Measurements from ENCODE around the gene ADGRF3.
"Not testable (repeated sequence)": the region's sequence is repeated elsewhere in the genome, so short reads cannot be mapped to it uniquely, and the experiment has no call there.

The ADGRF3 gene

DNA sequence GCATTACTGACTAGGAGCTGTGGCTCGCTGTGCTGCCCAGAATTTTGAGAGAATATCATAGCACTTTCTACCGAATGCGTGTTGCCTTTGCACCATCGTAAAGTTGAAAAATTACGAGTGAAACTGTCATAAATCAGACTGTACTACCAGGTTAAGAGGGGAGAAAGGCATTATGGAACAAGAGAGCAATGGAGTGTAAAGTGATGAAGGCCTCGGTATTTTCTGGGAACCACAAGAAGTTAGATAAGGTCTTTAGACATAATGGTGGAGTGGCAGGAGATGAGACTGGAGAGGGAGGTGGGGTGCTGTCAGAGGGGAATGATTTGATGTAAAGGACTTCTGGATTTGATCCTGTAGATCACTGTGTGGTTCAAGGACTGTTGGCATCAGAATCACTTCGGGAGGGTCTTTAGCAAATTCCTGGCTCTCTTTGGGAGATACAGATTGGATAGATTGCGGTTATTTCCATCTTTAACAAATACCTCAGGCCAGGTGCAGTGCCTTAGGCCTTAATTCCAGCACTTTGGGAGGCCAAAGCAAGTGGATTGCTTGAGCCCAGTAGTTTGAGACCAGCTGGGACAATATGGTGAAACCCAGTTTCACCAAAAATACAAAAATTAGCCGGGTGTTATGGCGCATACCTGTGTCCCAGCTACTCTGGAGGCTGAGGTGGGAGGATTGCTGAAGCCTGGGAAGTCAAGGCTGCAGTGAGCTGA, 4.9 kb upstream of the ADGRF3 start:
- DNase-seq: no peak

DNA sequence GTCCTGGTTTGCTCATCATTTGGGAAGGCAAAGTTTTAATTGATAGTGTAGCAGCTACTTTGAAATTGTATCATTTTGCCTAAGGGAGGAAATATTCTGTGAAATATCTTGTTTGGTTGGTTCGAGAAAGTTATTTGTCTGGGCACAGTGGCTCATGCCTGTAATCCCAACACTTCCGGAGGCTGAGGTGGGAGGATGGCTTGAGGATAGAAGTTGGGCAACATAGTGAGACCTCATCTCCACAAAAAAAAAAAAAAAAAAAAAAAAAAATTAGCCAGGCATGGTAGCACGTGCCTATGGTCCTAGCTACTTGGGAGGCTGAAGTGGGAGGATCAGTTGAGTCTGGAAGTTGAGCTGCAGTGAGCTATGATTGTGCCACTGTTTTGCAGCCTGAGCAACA, 3.1 kb upstream of the ADGRF3 start:
- DNase-seq: no peak

DNA sequence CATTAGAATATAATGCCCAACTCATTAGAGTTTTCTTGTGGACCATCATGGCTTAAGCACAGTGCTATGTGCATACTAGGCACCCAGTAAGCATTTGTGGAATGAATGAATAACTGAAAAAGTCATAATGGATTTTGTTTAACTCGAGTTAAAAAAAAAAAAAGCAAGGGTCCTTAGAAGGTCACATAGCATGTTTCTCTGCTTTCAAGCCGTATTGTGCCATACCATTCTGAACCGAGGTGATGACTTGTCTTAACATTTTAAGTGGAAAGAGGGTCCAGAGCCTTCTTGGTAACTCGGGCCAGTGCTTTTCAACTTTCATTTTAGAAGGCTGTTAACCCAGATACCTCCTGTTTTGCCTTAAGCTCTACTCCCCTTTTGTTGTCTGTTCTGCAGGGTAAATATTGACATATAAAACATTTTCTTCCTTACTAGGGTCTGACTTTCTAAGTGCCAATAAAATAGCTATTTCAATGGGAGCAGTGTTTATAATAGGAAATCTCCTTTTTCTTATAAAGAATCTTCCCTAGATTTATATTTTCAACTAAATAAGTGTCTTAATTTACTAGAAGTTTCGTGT, 787 bp upstream of the ADGRF3 start:
- DNase-seq: no peak

DNA sequence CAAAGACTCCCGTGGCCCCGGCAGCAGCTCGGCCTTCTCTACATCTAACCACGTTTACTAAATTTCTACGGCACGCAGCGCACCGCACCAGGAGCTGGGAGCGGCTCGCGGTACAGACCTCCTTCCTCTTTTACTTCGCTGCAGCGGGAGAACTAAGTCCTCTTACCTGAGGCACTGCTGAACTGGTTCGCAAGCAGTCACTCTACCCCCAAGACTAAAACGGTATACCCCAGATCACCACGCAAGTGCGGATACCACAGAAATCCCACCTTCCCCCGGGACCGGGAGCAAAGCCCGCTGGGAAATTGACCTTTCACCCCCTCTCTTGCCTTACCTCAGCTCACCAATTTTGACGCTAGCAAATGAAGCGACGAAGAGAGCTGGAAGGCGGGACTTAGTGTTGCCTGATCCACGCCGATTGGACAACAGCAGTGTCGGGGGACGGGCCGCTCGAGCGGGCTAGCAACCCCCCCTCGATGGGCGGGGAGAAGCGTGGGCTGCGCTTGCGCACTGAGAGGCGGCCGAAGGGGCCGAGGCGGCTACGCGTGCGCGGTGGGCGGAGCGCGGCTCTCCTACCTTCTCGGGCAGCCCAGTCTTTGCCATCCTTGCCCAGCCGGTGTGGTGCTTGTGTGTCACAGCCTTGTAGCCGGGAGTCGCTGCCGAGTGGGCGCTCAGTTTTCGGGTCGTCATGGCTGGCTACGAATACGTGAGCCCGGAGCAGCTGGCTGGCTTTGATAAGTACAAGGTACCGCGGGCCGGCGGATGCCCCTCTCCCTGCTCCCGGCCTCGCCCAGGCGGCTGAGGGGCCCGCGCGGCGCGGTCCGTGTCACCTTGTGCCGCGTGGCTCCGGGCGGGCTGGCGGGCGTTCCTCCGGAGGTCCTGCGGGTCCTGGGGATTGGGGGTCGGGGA, 790 bp downstream of the ADGRF3 start, which contains the start of gene SELENOI:
Gene SELENOI (plus strand): TSS at position 599 of the 909 bp plus-strand sequence. CDS start 90 bp downstream, at position 689.
- DNase-seq: peak; percentile 99

DNA sequence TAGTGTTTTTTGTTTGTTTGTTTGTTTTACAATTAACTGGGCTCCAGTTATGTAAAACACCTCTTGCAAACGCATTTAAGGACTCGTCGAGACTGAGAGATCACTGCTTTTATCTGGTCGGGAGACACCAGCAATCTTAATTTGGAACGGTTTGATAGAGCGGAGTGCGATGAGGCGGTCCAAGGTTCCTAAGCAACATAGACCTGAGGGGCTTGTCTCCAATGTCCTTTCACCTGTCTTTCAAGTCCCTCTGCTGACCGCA, 1.4 kb downstream of the ADGRF3 start:
- no peak for DNase-seq

DNA sequence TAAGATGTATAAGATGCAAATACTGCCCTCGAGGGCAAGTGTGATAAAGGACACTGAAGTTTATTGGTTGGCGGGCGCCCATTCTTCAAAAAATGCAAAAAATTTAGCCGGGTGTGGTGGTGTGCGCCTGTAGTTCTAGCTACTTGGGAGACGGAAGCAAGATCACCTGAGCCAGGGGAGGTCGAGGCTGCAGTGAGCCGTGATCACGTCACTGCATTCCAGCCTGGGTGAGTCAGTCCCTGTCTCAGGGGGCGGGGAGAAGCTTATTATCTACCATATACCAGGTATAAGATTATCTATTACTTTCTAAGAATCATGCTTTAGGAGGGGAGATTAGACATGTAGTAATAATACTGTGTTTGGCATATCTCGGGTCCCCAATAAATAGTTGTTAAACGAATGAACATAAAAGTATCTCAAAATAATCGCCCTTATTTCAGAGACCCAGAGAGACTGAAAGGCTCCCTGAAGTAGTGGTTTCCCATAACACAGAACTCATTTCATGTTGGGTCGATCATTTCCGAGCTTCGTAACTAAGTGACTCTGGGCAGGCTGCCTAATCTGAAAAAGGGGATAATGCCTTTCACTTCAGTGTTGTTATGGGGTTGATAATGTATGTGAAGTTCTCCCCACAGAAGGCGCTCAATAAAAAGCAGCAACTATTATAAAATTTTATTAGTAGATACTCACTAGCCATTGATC, 1.9 kb downstream of the ADGRF3 start:
- no peak for DNase-seq

DNA sequence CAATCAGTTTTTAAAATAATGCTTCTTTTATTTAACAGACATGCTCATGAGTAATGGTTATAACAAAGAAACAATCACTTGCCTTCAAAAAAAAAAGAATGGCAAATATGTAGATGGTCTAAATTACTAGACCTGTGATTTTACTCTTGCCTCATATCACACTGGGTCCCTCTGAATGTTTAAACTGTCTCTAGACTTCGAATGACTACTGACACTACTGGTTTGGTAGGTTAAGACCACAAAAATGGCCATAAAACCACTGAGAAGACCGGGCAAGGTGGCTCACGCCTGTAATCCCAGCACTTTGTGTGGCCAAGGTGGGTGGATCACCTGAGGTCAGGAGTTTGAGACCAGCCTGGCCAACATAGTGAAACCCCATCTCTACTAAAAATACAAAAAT, 5.8 kb downstream of the ADGRF3 start:
- DNase-seq: no peak

DNA sequence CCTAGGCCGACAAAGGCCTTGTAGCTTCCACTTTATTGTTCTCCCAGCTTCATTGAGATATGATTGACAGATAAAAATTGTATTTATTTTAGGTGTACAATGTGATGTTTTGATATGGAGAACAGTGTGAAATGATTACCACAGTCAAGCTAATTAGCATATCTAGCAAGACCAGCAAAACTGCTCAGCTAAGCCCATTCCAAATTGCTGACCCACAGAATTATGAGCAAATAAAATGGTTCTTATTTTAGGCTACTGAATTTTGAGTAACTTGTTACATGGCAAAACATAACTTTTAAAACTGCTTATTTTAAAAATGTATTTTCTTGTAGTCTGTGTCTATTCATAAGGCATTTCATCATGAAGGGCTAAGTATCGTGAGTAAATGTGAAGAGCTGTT, 9.3 kb downstream of the ADGRF3 start:
- DNase-seq: no peak

DNA sequence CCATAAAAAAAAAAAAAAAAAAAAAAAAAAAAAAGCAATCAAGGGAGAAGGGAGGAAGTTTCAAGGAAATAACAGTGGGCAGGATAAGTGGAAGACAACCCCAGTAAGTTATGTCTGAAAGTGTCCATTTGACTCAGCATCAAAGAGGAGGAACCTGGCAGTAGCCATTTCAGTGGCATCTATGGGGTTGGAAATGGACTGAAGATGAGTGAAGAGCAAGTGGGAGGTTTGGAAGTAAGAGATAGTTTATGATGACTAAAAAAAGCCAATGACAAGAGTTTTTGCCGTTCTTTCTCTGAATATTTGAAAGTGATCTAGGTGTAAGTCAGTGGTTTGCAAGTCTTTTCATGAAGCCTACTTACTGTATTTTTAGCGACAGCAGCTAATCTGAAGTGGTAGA, 9.9 kb downstream of the ADGRF3 start:
- DNase-seq: no peak

DNA sequence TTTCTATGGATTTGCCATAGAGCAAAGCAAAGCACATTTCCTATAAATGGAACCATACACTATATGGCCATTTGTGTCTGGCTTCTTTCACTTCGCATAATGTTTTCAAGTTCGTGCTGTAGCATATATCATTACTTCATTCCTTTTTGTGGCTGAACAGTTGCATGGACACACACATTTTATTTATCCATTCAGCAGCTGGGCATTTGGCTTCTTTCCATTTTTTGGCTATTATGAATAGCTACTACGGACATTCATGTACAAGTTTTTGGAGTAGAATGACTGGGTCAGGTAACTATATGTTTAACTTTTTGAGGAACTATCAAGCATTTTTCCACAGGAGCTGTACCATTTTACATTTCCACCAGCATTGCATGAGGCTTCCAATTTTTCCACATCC, 11.4 kb downstream of the ADGRF3 start:
- no peak for DNase-seq

DNA sequence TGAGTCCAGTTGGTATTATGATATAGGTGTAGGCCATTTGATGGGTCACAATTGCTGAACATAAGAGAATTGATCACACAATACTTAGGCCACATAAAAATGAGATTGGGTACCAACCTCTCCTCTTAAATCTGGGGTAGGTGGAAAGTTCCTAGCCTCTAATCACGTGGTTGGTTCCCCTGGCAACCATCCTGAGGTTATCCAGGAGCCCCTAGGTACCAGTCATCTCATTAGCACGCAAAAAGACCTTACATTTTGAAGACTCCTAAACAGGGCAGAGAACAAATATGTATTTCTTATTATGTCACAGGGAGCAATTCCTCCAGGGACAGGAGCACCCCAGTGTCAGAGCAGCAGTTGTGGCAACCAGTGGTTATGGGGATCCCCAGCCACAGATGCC, 13.3 kb downstream of the ADGRF3 start:
- no peak for DNase-seq

DNA sequence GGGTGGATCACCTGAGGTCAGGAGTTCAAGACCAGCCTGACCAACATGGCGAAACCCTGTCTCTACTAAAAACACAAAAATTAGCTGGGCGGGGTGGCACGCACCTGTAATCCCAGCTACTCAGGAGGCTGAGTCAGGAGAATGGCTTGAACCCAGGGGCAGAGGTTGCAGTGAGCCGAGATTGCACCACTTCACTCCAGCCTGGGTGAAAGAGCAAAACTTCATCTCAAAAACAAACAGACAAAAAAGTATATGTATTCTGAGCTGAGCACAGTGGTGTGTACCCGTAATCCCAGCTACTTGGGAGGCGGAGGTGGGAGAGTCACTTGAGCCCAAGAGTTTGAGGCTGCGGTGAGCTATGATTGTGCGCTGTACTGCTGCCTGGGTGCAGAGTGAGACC, 15.3 kb downstream of the ADGRF3 start:
- DNase-seq: not testable (repeated sequence)

DNA sequence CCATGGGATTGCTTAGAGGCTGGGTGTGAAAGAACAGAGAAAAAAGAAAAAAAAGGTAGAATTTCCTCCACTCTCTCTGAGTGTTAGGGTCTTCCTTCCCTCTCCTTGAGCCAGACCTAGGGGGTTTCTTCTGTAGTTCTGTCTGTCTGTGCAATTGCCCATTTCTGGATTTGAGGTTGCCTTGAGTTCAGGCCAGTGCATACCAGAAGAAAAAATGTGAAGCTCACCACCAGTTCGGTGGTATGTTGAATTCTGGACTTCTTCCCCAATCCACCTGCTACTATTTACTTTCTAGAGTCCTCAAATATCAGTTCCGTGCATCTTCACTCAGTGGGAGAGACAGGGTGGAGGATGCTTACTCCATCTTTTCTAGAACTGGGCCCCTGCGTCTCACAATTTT, 16.0 kb downstream of the ADGRF3 start:
- no peak for DNase-seq

DNA sequence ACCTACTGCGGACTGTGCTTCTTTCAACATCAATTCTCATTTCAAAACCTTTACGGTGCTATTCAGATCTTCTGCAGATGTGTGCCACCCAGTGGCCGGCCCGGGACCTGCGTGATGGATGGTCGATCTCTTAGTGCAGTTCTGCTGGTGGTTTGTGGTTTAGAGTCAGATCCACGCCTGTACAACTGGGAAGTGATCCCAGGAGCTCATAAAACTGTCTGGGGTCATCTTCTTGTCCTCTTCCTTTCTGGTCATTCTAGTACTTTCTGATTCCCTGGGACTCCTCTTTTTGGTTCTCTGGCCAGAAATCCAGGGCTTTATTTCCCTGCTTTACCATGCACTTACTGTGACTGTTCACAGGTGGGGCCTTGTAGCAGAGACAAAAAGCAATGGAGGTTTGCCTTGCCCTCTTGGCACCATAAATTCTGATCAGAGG, 16.5 kb downstream of the ADGRF3 start:
- peak; percentile 79 to 82 for DNase-seq

DNA sequence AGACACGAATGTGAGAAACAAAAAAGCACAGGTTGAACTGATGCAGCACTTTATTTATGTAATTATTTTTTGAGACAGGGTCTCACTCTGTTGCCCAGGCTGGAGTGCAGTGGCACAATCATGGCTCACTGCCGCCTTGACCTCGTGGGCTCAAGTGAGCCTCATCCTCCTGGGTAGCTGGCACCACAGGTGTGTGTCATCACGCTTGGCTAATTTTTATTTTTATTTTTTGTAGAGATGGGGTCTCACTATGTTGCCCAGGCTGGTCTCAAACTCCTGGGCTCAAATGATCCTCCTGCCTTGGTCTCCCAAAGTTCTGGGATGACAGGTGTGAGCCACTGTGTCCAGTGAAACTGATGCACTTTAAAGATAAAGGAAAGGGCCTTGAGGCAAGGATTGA, 17.5 kb downstream of the ADGRF3 start:
- DNase-seq: not testable (repeated sequence)

DNA sequence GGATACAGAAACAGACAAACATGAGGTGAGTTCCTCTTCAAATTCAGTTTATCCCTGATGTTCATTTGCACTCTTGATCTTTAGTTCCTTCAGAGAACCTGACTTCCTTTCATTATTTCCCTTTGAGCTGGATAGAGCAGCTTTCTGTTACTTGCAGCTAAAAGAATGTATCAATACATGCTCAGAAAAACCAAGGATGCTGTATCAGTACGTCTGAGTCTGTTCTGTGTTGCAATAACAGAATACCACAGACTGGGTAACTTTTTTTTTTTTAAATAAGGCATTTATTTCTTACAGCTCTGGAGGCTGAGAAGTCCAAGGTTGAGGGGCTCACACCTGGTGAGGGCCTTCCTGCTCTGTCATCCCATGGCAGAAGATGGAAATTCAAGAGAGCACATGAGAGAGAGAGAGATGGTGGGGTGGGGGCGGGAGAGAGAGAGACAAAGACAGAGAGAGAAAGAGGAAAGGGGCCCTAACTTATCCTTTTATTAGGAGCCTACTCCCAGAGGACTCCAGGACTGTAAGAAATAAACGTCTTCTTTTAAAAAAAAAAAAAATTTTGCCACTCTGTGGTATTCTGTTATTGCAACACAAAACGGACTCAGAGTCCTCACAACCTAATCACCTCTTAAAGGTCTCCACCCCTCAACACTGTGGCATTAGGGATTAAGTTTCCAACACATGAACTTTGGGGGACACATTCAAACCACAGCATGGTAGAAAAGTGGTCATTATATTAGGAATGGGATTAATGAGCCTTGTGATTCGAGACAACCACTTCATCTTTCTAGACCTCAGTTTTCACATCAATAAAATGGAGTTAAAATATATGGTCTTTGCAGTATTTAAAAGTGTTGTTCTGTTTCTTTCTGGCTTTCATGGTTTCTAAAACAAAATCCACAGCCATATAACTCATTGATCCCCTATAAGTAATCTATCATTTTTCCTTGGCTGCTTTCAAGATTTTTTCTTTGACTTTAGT, 19.0 kb downstream of the ADGRF3 start:
- no peak for DNase-seq

DNA sequence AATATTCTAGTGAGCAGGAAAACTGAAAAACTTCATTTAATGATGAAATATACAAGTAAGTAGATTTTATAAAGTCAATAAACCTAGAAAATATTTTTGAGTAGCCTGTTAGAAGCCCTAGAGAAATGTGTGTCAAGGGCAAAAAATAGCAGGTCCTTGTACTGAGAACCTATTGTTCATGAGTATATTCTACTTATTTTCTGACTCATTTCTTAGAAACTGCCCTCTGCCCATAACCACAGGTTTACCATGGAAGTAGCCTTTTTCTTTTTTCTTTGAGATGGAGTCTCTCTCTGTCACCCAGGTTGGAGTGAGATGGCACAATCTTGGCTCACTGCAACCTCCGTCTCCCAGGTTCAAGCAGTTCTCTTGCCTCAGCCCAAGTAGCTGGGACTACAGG, 20.1 kb downstream of the ADGRF3 start:
- DNase-seq: no peak

DNA sequence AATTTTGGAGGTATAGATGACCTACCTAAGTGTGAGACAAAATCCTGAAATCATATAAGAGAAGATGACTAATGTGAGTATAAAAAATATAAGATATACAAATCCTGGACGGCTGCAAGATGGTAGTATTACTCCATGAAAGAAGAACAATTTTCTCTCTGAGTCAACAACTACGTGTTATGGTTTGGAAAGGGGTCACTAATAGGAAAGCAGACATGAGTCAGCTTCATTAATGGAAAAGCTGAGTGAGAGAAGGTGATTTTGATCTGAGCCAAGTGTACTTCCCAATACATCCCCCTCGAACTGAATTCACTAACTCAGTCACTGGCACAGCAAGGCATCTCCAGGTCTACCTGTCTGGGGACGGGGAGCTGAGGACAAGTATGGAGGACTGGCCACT, 20.7 kb downstream of the ADGRF3 start:
- no peak for DNase-seq

DNA sequence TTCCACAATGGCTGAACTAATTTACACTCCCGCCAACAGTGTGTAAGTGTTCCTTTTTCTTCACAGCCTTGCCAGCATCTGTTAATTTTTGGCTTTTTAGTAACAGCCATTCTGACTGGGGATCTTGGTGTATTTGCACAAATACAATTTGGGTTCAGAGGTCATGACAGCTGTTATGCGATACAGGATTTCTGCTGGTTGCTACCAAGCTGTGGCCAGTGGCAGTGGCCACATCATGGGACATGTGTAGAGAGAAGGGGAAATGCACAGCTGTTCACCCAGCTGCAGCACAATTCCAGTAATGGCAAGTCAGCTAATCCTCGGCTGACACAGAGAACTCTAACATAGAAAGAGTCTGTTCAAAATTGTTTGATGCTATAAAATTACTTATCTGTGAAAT, 21.7 kb downstream of the ADGRF3 start:
- no peak for DNase-seq

DNA sequence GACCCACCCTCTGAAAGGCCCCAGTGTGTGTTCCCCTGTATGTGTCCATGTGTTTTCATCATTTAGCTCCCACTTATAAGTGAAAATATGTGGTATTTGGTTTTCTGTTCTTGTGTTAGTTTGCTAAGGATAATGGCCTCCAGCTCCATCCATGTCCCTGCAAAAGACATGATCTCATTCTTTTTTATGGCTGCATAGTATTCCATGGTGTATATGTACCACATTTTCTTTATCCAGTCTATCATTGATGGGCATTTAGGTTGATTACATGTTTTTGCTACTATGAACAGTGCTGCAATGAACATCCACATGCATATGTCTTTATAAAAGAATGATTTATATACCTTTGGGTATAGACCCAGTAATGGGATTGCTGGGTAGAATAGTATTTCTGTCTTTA, 22.1 kb downstream of the ADGRF3 start:
- DNase-seq: not testable (repeated sequence)

DNA sequence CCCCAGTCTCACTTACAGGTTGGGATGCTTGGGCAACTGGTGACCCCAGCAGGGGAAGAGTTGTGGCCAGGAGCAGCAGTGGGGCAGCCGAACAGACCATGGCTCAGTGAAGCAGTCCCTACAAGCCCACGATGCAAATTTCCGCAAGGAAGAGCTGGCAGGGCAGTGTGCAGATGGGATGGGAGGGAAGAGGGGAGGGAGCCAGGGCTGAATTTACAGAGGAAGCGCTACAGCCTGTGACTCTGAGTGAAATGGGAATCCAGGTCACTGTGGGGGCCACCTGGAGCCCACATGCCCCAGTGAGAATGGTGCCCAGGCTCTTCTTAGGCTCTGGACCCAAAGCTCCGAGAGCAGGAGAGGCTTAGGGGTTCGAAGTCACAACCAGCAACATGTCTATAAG, 27.6 kb downstream of the ADGRF3 start:
- DNase-seq: no peak
